IMR-90 (cell line): Measurements from ENCODE around the gene TXNDC11. TPM values are rescaled to one million over a fixed set of nuclear protein-coding genes. Genes with fewer than 3 reads are reported as not detected.

Experiments used
- ATAC-seq: fragments of 200-7000 bp; cut with Tn5 transposase; 2 replicates; pipeline ENCODE4 v1.9.1; 2020; ENCODE audit warnings: low read depth, mild to moderate bottlenecking, moderate library complexity
- BruUV-seq: library from RNA; stranded (reverse); fragments of 400-500 nt; replicated peaks from 2 replicates; lab custom pipeline; 2021; lab: Mats Ljungman, UMichigan
- CTCF ChIA-PET: fragments of 300-600 bp; formaldehyde crosslinking; extraction: SDS; loops from one replicate; lab custom pipeline; 2021; ENCODE audit warnings: antibody characterized with exemption; lab: Yijun Ruan, JAX
- POLR2A ChIA-PET: fragments of 300-600 bp; sonication (Branson Sonifier 250); formaldehyde crosslinking; loops from one replicate; lab custom pipeline; 2022; ENCODE audit warnings: antibody characterized with exemption; ENCODE audit not compliant: unreplicated experiment; lab: Charles Lee
- DNase-seq: peaks from one replicate; pipeline ENCODE4 v3.0.0; 2013
- H2AFZ ChIP-seq: replicated peaks from 2 replicates; pipeline ENCODE3; 2013; ENCODE audit warnings: low read length, mild to moderate bottlenecking; ENCODE audit not compliant: poor library complexity
- H2AK5ac ChIP-seq: 2 replicates; pipeline ENCODE4 v1.6.1; 2013; ENCODE audit warnings: low read depth, low read length, inconsistent platforms
- H2AK9ac ChIP-seq: replicated peaks from 2 replicates; pipeline ENCODE3; 2013; ENCODE audit warnings: mild to moderate bottlenecking, low read depth, low read length, moderate library complexity; ENCODE audit not compliant: poor library complexity
- H2BK120ac ChIP-seq: 2 replicates; pipeline ENCODE4 v1.6.1; 2013; ENCODE audit warnings: low read depth, low read length, inconsistent platforms
- H2BK15ac ChIP-seq: 3 replicates; pipeline ENCODE4 v1.6.1; 2013; ENCODE audit warnings: low read depth, low read length, inconsistent platforms
- H2BK20ac ChIP-seq: 2 replicates; pipeline ENCODE4 v1.6.1; 2013; ENCODE audit warnings: low read depth, mild to moderate bottlenecking, inconsistent platforms, low read length, moderate library complexity
- H2BK5ac ChIP-seq: 2 replicates; pipeline ENCODE4 v1.6.1; 2013; ENCODE audit warnings: mild to moderate bottlenecking, low read depth, low read length, inconsistent platforms; ENCODE audit not compliant: poor library complexity, severe bottlenecking
- H3K14ac ChIP-seq: replicated peaks from 2 replicates; pipeline ENCODE4 v1.6.1; 2013; ENCODE audit warnings: low read depth, low read length, inconsistent platforms
- H3K18ac ChIP-seq: 2 replicates; pipeline ENCODE4 v1.6.1; 2013; ENCODE audit warnings: low read depth, low read length, control low read depth
- H3K23ac ChIP-seq: 2 replicates; pipeline ENCODE4 v1.6.1; 2013; ENCODE audit warnings: low read depth, low read length, inconsistent platforms
- H3K27ac ChIP-seq: 2 replicates; pipeline ENCODE4 v1.5.1; 2013; ENCODE audit warnings: mild to moderate bottlenecking, control low read depth, low read length; ENCODE audit not compliant: insufficient read depth
- H3K27me3 ChIP-seq: 2 replicates; pipeline ENCODE4 v1.6.1; 2013; ENCODE audit warnings: low read length; ENCODE audit not compliant: control insufficient read depth, insufficient read depth
- H3K36me3 ChIP-seq: 2 replicates; pipeline ENCODE4 v1.6.1; 2013; ENCODE audit warnings: low read length, mixed read lengths; ENCODE audit not compliant: control insufficient read depth, insufficient read depth
- H3K4ac ChIP-seq: 2 replicates; pipeline ENCODE4 v1.6.1; 2013; ENCODE audit warnings: low read depth, low read length, inconsistent platforms
- H3K4me1 ChIP-seq: 2 replicates; pipeline ENCODE4 v1.6.1; 2013; ENCODE audit warnings: low read length, mixed read lengths; ENCODE audit not compliant: control insufficient read depth, insufficient read depth
- H3K4me2 ChIP-seq: 2 replicates; pipeline ENCODE4 v1.6.1; 2013; ENCODE audit warnings: low read depth, mild to moderate bottlenecking, control low read depth, low read length, moderate library complexity
- H3K4me3 ChIP-seq: 2 replicates; pipeline ENCODE4 v1.5.1; 2013; ENCODE audit warnings: low read depth, mild to moderate bottlenecking, control low read depth, low read length, moderate library complexity; ENCODE audit not compliant: insufficient read depth
- H3K56ac ChIP-seq: 2 replicates; pipeline ENCODE4 v1.6.1; 2013; ENCODE audit warnings: low read length, inconsistent platforms; ENCODE audit not compliant: insufficient read depth; ENCODE audit errors: extremely low read depth
- H3K79me1 ChIP-seq, 2 experiments: 2 replicates each; pipeline ENCODE4 v1.6.1; 2013; ENCODE audit warnings: low read length in 2 of 2, inconsistent platforms in 1 of 2, low read depth in 1 of 2
- H3K9ac ChIP-seq: 2 replicates; pipeline ENCODE4 v1.6.1; 2013; ENCODE audit warnings: low read depth, low read length, control low read depth
- H3K9me1 ChIP-seq: 2 replicates; pipeline ENCODE4 v1.6.1; 2013; ENCODE audit warnings: low read length, inconsistent platforms; ENCODE audit not compliant: insufficient read depth
- H3K9me3 ChIP-seq: 2 replicates; pipeline ENCODE4 v1.6.1; 2013; ENCODE audit warnings: low read length; ENCODE audit not compliant: control insufficient read depth, insufficient read depth
- H4K20me1 ChIP-seq: 2 replicates; pipeline ENCODE4 v1.6.1; 2013; ENCODE audit warnings: low read length, inconsistent platforms; ENCODE audit not compliant: insufficient read depth
- H4K5ac ChIP-seq: 2 replicates; pipeline ENCODE4 v1.6.1; 2013; ENCODE audit warnings: mild to moderate bottlenecking, low read depth, low read length, control low read depth
- H4K8ac ChIP-seq, 2 experiments: 2 replicates each; pipeline ENCODE4 v1.6.1; 2013; ENCODE audit warnings: low read depth in 2 of 2, low read length in 2 of 2, control low read depth in 1 of 2, inconsistent platforms in 1 of 2
- H4K91ac ChIP-seq: 2 replicates; pipeline ENCODE4 v1.6.1; 2013; ENCODE audit warnings: low read depth, low read length, inconsistent platforms; ENCODE audit not compliant: insufficient read depth
- CEBPB ChIP-seq: IDR thresholded peaks from 2 replicates; pipeline ENCODE4 v1.6.1; 2012; ENCODE audit warnings: low read depth, low read length, improper control_type of control experiment
- MAFK ChIP-seq: IDR thresholded peaks from 2 replicates; pipeline ENCODE4 v1.6.1; 2012; ENCODE audit warnings: low read depth, low read length, improper control_type of control experiment
- MXI1 ChIP-seq: IDR thresholded peaks from 2 replicates; pipeline ENCODE4 v1.6.1; 2012; ENCODE audit warnings: low read depth, mild to moderate bottlenecking, low read length, moderate library complexity, borderline replicate concordance
- NFE2L2 ChIP-seq: fragments of 150-350 bp; IDR thresholded peaks from 2 replicates; pipeline ENCODE4 v1.6.1; 2016; ENCODE audit warnings: low read depth, mild to moderate bottlenecking, low read length
- POLR2A ChIP-seq: IDR thresholded peaks from 2 replicates; pipeline ENCODE4 v1.6.1; 2012; ENCODE audit warnings: mild to moderate bottlenecking, low read depth, low read length
- RCOR1 ChIP-seq: IDR thresholded peaks from 2 replicates; pipeline ENCODE4 v1.6.1; 2012; ENCODE audit warnings: mild to moderate bottlenecking, low read length, improper control_type of control experiment; ENCODE audit not compliant: insufficient replicate concordance
- RFX5 ChIP-seq: IDR thresholded peaks from 2 replicates; pipeline ENCODE4 v1.8.0; 2012; ENCODE audit warnings: low read depth, mild to moderate bottlenecking, low read length, moderate library complexity
- SMC3 ChIP-seq: fragments of 150-350 bp; IDR thresholded peaks from 2 replicates; pipeline ENCODE4 v1.6.1; 2016; ENCODE audit warnings: low read depth, mild to moderate bottlenecking, antibody characterized with exemption, low read length, moderate library complexity
- WGBS, 2 experiments: methylation state at CpG; one replicate each; pipeline versions ENCODE4 v1.1.5 to v1.1.7; 2013; ENCODE audit warnings: missing lambda C conversion rate in 2 of 2; ENCODE audit not compliant: insufficient read length in 1 of 2; ENCODE audit errors: extremely low coverage in 2 of 2; 5-methylcytosine and 5-hydroxymethylcytosine counted together
- dilution Hi-C: fragments of 300-500 bp; cut with HindIII; formaldehyde crosslinking; loops from one replicate; pipeline ENCODE4 v1.14.3; 2018; ENCODE audit warnings: low sequenced_read_pairs; ENCODE audit not compliant: unreplicated experiment
- in situ Hi-C: fragments of 300-500 bp; cut with MboI; formaldehyde crosslinking; loops from 3 replicates; pipeline ENCODE4 v1.14.3; 2019; ENCODE audit warnings: low sequenced_read_pairs, inconsistent platforms, mixed read lengths
- intact Hi-C: fragments of 100-400 bp; cut with micrococcal nuclease; formaldehyde crosslinking; loops from 2 replicates; pipeline ENCODE4 v1.10.0; 2022
- polyA plus RNA-seq, 3 experiments: library from polyadenylated mRNA; depleted of rRNA; stranded (reverse); fragments of >200 nt; gene quantifications; 2 replicates each; pipeline ENCODE4 v1.2.3, GENCODE V29; 2012; ENCODE audit warnings: low replicate concordance in 1 of 3
- total RNA-seq: library from RNA; depleted of rRNA; stranded (reverse); fragments of >200 nt; gene quantifications from 2 replicates; pipeline ENCODE4 v1.2.3, GENCODE V29; 2012

TXNDC11 gene
- total and polyA plus RNA-seq, 2 of the 4 experiments (the other 2 are of a cell fraction): 25.3 to 42.9 TPM

DNA sequence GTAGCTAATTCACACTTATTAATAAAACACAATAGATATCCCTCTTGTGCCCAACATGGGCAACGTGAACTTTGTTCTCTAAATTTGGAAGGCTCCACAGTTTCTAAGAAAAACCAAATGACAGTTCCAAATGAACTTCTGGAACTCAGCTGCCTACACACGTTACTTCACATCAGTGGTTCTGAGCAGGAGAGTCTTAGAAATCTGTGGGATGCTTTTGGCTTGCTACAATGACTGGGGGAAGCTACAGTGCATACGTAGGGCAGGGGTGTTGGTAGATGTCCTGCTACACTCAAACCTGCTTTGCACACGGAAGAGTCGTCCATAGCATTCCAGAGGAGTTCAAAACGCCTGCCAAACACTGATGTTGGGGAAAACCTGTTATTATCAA lies 8.0 kb downstream of the TXNDC11 start:
- Histone ChIP-seq H2AK9ac (no peak overlapping the region), H3K36me3 (peaks cover 27% of the 10 kb centered on the region), H3K9me1 (0 out of 2 replicates have a peak, but pooled peaks cover 4% of the 10 kb centered on the region), H3K4ac (no peak overlapping the region), H3K27me3 (no peaks in the 10 kb centered on the region), H3K9me3 (no peaks in the 10 kb centered on the region), H4K91ac (no peak overlapping the region), H4K8ac (no peak overlapping the region), H3K9ac (no peak overlapping the region), H3K4me2 (no peak overlapping the region), H3K4me3 (no peak overlapping the region), H3K4me1 (peaks cover 5% of the 10 kb centered on the region), H2BK15ac (no peak overlapping the region), H2BK5ac (no peak overlapping the region), H3K14ac (no peak overlapping the region), H3K27ac (no peak overlapping the region), H2AK5ac (no peak overlapping the region), H4K20me1 (peaks cover 46% of the 10 kb centered on the region), H3K56ac (no peak overlapping the region), H4K5ac (no peak overlapping the region), H2AFZ (no peak overlapping the region), H2BK20ac (no peak overlapping the region), H3K23ac (no peak overlapping the region), H3K79me1 (peaks cover 34 to 74% of the 10 kb centered on the region in 2 experiments), H2BK120ac (no peak overlapping the region), H3K18ac (no peak overlapping the region)
- 80% methylated on average over 1 of the region's 6 CpGs; no CpG with 5 or more reads in 1 of the 2 experiments for WGBS, 2 experiments
- no TSS peak for BruUV-seq
- TF ChIP-seq CEBPB (no peak), NFE2L2 (no peak), MXI1 (no peak), MAFK (no peak), RFX5 (no peak), SMC3 (no peak), RCOR1 (no peak), POLR2A (no peak)
- dilution Hi-C loops (no loop called here), in situ Hi-C loops (no loop called here), intact Hi-C loops (no loop called here)
- no peak for ATAC-seq
- ChIA-PET POLR2A (no interaction called here), CTCF (interaction anchor here (0.5 kb wide), 1 partner anchor 187 kb away, joined by 3 read pairs; no protein-coding TSS in a partner anchor)
- DNase-seq: no peak
